ENCODE measurements around the gene HOXA5.

HOXA5 gene

DNA sequence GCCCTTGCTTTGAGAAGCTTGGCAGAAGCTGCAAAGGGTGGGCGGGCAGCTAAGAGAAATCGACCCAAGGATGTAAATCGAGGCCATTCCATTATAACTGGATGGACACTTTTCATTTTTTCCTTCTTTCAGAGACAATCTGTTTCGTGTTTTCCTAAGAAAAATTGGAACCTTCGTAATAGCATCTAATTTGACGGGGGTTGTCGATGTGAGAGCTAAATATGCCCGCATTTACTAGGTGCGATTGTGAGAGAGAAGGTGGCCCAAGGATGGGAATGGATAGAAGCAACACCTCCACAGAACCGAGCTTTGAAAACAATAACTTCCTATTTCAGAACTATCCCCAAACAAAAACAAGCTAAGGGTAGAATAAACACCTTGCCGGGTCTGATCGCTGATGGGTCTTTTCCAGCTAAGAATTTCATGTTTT, 12.1 kb downstream of the HOXA5 start:
- DNase-seq = no peak

DNA sequence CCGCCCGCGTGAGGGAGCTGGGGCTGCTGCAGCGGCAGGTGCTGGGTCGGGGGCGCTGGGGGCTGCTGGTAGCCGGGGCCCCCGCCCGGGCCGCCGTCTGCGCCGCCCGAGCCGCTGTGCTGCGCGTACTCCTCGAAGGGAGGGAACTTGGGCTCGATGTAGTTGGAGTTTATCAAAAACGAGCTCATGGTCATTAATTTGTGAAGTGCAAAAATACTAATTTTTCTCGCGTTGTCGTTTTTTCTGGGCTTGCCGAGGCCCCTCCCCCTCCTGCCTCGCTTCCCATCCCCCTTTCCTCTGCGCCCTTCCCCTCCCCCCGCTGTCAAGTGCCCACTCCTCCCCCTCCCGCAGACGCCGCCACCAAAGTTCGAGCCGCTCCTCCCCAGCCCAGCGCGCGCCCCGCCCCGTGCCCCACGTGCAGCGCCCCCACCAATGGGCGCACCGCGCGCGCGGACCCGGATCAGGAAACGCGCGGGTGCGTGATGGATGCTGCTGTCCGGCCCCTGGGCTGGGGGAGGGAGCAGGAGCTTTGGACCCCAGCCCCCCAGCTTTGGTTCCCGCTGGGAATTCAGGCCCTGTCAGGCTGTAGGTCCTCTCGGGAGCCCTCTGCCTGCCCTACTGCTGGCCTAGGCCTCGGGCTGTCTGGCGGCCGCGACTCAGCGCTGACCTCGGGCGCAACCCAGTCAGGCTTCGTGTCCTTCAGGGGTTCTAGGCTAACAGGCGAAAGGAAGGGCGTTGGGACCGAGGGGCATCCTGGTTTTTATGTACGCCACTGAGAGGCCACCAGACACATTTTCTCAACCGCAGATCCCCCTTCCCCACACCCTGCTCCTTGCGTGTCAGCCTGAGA, 12.7 kb downstream of the HOXA5 start, which contains the start of gene HOXA4:
HOXA4 (minus strand) TSS at position 218 of the 850 bp plus-strand sequence; CDS start at position 194, 24 bp downstream.
- peak; percentile 16 for DNase-seq

DNA sequence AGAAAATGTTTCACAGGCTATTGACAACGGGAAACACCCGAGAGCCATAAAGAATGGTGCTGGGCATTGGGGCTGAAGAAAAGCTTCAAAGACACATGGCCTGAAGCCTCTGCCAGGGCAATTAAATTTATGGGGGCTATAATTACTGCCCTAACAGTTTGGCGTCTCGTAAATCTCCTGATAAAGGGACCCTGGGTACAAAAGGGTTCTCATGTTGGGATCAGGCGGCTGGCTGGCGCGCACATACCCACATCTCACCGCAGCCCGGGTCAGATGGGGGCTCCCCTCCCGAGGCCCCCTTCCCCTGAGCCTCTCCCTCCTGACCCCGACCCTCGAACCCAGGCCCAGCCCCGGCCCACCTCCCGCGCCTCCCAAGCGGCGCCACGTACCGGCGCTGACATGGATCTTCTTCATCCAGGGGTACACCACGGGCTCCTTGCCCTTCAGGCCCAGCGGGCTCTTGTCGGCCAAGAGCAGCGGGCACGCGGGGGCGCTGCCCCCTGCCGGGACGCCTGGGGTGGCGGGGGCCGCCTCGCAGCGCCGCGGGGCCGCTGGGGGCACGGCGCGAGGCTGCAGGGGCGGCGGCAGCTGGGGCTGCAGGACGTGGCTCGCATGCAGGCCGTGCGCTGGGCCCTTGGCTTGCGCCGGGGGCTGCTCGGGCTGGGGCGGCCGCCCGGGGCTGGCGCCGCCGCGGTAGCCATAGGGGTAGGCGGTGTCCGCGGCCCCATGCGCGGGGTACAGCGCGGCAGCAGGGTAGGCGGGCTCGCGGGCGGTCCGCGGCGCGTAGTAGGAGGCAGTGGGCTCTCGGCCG, 13.5 kb downstream of the HOXA5 start:
- no peak for DNase-seq

DNA sequence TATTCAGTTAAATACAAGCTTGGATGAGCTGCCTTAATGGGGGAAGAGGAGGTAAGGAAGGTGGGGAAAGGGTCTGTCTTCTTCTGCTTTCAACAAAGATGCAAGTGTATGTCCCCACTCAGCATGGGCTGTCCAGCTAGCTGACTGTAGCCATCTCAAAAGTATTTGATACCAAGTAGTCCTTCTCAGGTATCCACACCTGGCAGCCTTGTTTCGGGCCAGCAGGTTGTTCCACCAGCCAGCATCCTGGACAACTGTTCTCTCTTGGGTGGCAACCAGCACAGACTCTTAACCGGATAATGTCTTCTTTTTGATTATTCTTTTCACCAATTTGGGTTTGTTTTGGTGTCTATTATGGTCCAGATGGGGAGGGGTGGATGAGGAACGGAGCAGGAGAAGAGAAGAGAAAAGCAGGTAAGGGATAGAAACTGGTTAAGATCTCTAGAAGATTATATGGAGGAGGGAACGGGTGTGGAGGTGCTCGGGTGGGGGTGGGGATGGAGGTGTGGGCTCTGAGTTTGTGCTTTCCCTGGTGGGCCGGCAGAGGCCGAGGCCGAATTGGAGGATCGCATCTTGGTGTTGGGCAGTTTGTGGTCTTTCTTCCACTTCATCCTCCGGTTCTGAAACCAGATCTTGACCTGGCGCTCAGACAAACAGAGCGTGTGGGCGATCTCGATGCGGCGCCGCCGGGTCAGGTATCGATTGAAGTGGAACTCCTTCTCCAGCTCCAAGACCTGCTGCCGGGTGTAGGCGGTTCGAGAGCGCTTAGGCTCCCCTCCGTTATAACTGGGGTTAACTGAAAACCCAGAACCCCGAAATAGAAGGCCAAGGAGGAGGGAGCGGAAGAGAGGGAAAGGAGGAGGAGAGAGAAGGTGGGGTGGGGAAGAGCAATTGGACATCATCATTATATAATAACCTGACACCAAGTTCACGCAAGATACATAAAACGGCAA, 14.4 kb downstream of the HOXA5 start:
- no peak for DNase-seq

DNA sequence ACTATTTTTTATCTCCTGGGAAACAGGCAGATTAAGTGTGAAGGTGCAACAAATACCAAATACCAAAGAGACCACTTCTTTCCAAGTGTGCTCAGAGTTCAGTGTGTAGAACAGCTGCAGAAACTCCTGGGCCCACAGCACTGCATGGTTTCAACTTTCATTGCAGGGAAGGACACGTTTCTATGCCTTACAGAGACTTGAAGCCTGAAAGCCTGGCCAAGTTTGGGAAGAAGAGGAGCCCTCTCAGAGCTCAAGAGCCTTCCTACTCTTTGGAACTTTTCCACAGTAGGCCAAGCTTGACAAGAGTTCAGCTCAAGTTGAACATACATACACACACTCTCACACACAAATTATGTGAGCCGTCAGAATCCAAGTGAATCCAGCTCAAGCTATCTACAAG, 15.4 kb downstream of the HOXA5 start:
- no peak for DNase-seq

DNA sequence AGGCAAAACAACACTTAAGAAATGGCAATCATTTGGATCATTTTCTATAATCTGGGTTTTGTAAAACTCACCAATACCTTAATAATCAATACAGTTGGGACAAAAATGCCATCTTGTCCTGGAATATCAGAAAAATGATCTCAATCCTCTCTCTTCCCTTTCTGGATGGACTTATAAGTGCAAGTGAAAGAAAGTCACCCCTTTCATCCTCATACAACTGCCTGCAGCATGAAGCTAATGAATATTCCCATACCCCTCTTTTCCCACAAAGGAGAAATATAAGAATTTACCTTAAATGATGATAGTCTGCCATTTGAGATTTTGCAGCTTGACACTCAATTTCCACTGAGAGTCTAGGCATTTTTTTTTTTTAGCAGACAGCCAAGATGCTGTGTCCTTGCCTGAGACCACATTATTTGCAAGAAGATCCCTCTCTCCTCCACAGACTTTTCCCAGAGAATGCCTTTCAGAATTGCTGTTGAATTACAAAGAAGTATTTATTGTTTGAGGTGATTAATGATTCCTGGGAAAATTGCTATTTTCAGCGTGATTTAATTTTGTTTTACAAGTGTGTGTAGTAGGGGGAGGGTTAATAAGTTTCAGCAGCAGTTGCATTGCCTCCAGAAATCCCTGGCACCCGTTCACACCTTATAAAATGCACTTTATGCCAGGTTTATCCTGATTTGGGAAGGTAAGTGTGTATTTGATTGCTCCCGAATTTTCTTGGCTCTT, 16.7 kb downstream of the HOXA5 start:
- no peak for DNase-seq

DNA sequence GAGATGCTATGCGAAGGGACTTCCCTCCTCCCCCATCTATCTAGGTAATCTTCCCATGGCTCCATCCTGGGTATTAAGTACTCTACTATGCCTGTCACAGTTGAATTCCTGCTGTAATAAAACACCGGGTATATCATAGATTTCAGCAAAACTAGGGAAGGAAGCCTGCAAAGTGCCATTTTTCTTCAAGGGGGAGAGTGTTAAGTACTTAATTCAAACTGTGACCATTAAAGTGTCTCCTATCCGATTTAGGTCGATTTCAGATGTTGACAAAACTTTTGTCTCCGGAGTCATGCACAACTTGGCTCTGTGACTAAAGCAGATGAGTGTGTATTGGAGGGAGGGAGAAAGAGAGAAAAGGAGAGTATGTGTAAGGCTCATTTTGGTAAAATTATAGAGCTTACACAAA, 17.5 kb downstream of the HOXA5 start:
- no peak for DNase-seq

DNA sequence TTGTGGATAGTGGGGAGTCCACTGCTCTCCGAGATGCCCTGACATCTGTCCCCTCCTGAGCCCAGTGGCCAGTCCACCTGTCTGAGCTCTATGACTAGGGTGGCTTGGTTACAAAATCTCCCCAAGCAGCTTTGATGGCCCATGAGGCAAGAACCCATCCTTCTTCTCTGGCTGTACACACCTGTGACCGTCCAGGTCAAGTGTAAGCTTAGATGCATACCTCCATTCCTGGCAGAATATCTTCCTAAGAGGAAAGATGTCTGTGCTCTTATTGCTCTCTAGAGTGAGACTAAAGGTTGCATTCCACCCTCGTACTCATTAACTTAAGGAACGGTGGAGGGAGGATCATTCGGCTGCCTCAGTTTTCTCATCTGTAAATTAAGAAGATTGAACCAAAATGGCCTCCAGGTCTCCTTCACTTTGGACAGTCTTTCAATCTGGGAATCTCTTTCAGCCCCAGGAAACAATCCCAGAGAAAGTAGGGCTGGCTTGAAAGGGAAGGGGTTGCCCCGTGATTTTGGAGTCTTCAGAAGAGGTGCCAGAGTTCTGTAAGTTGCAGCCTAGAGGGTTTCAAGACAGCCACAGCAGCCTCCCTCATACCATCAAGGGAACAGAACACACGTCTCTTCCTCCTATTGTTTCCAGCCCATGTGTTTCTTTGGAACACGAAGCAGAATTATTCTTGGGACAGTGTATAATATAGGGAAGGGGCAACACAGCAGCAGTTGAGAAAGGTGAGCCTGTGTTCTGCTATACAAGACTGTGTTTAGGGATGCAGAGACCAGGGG, 18.4 kb downstream of the HOXA5 start:
- DNase-seq = no peak

DNA sequence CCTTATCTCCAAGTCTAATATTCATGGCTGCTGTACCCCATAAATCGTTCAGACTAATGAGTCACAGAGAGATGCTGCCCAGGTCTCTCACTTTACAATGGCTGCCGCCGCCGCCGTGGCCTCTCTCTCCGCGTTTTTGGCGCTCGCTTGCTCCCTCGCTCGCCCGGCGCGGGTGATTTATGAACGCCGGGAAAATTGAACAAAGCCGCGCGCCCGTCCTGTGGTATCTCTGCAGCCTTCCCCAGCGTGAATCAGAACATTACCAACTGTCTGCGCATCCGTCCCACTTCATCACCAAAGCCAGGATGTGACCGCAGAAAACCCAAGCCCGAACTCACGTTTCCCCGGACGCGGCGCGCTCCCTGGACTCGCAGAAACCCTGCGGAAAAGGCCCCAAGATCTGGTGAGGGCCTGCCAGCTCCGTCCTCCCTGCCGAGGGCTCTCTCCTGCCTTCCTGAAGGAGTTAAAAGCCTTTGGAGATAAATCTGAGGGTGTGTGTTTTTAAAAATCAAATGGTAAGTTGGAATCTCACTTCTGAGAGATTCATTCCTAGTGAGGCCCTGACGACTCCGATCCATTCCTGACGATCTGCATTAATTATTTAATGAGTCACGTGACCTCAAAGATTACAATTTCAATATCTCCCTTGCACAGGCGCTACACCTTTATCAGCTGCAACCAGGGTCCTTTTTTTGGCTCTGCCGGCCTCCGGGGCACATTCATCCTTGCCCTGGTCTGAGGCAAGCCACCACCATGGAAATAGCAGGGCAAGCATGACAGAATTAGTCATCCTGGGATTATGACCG, 19.2 kb downstream of the HOXA5 start:
- DNase-seq = no peak

DNA sequence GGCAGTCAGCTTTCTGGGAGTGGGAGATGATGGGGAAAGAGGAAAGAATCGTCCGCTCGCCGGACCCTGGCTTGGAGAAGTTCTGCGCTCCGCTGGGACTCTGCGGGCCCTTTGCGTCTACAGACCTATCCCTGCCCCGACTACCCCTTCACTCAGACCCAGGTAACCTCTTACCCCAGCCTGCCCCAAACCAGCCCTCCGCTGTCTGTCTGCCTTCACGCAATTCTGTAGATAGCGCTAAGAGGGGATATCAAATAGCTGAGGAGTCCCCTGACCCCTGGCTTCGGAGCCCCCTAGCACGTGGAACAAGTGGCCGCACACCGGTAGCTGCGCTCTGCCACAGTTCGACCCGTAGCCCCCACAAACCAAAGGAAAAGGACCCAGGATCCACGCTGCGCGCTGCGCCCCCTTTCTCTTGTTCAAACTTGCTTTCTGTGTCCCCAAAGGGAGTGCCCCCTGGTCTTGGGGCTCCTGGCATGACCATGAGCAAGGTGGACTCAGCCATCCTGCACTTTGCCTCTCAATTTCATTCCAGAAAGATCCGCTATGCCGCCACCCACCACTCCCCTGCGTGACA, 19.9 kb downstream of the HOXA5 start:
- no peak for DNase-seq

DNA sequence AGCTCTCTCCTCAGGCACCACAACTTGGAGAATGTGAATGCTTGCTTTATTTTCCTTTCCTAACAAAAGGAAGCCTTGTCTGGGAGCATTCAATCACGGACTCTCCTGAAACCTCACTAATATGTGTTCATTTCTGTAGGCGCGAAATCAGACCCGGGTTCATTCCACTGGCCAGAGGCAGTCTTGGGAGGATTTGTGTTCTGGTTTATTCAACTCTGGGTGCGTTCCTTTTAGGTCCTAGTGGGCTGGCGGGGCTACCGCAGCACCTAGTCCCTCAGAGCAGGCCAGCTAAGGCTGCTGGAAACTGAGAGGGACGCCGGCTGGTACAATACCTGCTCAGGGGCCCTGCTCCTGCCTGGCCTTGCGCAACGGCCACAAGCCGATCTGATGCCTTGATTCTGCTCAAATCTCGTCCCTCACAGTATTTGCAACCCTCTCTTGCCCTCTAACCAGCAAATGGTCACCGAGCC, 20.4 kb downstream of the HOXA5 start:
- no peak for DNase-seq

DNA sequence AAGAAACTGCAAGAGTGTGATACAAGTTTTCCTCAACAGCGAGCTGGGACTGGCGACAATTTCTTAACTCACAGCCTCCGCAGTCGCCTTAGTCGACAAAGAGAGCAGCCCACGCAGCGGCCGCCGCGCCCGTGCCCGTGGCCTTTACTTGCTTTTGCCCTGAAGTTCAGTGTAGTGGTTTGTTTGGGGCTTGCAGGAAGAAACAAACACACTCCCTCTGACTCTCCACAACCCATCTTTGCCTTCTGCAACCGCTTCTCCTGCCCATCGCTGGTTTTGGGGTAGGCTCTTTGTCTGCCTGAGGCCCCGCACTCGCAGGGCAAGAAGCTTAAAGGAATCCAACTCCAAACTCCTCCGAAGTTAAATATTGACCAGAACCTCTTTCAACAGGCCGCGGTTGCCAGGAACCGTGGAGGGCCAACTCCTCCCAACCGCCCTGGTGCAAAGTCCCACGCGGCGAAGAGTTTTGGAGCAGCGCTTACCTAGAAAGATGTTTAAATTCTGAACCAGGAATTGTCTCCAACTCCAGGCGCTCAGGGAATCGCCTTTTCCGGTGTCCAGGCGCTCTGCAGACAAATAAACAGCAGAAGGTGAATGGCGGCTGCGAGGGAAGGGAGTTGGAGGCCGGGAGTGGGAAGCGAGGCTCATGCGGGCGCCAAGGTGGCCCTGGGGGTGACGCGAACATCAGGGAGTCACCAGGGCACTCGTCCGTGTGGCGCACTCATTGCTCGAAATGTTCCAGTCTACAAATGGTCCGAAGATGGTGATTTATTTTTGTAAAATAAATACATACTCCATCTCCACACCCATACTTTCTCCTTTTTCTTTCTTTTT, 21.2 kb downstream of the HOXA5 start:
- no peak for DNase-seq

DNA sequence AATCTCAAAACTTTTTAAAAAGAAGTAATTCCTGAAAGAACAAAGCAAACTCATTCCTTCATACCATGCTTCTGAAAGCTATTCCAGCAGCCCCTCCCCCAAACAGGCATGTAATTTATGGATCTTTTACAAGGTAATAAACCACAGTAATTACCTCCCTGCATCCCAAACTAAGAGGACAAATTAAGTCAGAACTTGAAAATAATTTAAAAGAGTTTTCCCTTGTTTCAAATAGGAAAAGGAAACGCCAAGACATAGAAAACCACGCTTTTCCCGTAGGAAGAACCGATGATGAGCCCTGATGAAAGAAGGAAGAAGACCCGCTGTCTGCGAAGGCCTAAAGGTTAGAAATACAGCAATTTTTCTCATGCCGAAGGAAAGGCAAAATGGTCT, 21.8 kb downstream of the HOXA5 start:
- no peak for DNase-seq

DNA sequence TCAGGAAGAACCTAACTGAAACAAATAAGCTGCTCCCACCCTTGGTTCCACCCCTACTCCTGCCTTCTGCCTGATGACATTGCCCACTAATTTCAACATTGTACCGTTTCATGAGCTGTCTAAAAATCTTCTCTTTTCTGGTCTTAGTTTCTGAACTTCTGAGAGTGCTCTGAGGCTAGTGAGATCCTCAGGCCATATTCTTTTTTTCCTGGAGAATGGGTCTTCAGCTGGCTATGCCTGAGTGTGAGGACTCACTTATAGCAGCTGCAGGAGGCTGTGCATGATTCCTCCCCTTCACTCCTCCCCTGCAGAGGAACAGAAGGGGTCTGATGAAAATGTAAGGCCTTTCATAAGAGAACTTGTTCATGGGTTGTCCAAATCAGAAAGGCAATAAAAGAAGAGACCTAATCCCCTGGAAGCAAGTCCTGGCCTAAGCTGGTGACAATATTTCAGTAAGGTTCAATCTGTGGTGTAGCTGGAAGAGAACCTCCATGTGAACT, 24.0 kb downstream of the HOXA5 start:
- DNase-seq = no peak

DNA sequence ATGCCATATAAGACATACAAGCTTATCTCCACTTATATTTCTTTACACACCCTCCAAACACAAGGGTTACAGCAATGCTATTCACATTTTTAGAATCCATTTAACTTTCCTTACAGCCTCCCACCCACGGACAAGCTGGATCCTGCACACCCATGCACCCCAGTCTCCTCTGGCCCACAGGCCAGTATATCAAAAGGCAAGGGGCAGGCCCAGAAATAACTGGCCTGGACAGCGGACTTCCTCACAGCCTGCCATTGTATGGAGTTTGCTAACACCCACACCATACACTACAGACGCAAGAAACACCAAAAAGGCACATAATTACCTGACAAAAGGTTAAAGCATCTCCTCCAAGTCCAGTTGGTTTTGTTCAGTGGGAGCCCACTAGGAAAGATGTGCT, 24.9 kb downstream of the HOXA5 start:
- DNase-seq = no peak

DNA sequence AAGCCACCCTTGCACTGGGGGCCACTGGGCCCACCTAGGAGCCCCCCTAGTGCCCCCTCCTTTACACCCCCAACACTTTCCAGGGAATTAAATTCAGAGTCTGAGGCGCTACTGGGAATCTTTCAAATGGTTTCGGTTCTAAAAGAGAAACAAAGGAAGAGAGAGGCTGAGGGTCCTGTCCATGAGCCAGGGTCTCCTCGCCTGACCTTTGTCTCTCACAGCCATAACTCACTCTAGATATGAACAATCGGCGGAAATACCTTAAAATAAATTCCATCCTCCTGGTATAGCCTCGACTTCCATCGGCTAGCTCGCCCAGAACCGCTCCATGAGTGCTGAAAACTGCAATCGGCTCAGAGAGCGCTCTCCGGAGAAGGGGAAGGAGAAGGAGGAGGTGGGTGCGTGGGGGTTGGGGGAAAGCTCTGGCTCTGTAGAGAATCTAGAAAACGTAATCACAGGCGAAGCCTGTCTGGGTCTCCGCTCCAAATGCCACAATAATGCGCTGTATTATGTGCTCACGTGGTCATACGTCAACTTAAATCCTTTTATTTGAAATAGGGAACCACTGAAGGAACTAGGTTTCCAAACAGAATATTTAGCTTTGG, 25.5 kb downstream of the HOXA5 start:
- DNase-seq = no peak

DNA sequence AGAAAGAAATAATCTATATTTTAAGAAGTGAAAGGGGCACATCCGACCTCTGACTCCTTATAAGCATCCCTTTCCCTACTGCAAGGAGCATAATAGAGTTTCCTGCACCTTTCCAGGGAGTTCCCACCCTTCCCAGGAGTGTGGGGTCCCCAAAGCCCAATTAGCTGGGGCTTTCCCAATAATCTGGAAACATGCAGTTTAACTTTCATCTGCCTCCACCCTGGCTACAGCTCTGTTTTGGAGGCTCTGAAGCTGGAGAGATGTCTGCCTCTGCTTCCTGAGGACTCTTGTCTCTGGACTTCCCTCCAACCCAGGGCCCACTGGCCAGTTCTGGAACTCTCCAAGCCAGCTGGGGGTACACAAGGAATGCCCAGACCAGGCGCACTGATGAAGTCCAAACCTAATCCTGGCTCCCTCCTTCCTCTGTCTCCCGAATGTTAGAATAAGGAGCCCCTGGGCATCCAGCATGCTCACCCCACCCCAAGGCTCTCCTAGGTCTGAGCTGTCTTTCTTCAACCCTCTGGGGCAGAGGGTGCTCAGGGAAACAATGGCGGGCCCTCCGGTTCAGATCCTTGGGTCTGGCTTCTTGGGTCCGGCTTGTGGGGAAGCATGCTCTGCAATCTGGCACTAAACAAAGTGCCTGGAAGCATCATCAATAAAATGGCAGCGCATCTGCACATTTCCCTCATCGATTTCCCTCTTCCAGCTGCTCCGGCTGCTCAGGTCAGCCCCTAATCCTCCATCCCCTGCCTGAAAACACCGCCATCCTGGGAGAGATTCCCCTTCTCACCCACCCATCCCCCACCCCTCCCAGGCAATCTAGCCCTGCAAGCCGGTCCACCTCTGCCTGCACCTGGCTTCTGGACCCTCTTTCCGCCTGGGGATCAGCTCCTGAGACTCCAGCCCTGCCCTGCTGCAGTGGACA, 26.3 kb downstream of the HOXA5 start:
- DNase-seq = no peak
